Smooth muscle cell (in vitro differentiated cells): Measurements from ENCODE around the gene BCAS2. TPM values are rescaled to one million over a fixed set of nuclear protein-coding genes. Genes with fewer than 3 reads are reported as not detected.

Experiments used
- DNase-seq: peaks from one replicate; lab custom pipeline; 2025; ENCODE audit not compliant: unreplicated experiment; lab: John Stamatoyannopoulos, UW
- H2AFZ ChIP-seq: fragments of 200-600 bp; sonication (generic); 2 replicates; pipeline ENCODE4 v1.6.0; 2016; ENCODE audit warnings: antibody characterized with exemption, low read depth, mild to moderate bottlenecking
- H3F3A ChIP-seq: fragments of 200-600 bp; sonication (generic); 2 replicates; pipeline ENCODE4 v1.6.0; 2017; ENCODE audit warnings: antibody characterized with exemption, low read depth
- H3K27ac ChIP-seq: fragments of 200-600 bp; sonication (generic); 2 replicates; pipeline ENCODE4 v1.5.1; 2016; ENCODE audit warnings: low read depth, mild to moderate bottlenecking
- H3K27me3 ChIP-seq: fragments of 200-600 bp; sonication (generic); 2 replicates; pipeline ENCODE4 v1.6.1; 2016; ENCODE audit warnings: low read depth, mild to moderate bottlenecking
- H3K36me3 ChIP-seq: fragments of 200-600 bp; sonication (generic); 2 replicates; pipeline ENCODE4 v1.5.1; 2016; ENCODE audit warnings: low read depth
- H3K4me1 ChIP-seq: fragments of 200-600 bp; sonication (generic); 2 replicates; pipeline ENCODE4 v1.5.1; 2016; ENCODE audit warnings: low read depth
- H3K4me2 ChIP-seq: fragments of 200-600 bp; sonication (generic); 2 replicates; pipeline ENCODE4 v1.6.0; 2016; ENCODE audit warnings: mild to moderate bottlenecking
- H3K4me3 ChIP-seq: fragments of 200-600 bp; sonication (generic); 2 replicates; pipeline ENCODE4 v1.5.1; 2016; ENCODE audit warnings: mild to moderate bottlenecking
- H3K79me2 ChIP-seq: fragments of 200-600 bp; sonication (generic); 2 replicates; pipeline ENCODE4 v1.6.0; 2016; ENCODE audit warnings: low read depth, mild to moderate bottlenecking
- H3K9ac ChIP-seq: fragments of 200-600 bp; sonication (generic); 2 replicates; pipeline ENCODE4 v1.6.0; 2016; ENCODE audit warnings: low read depth
- H3K9me3 ChIP-seq: fragments of 200-600 bp; sonication (generic); replicated peaks from 2 replicates; pipeline ENCODE4 v1.5.1; 2016; ENCODE audit warnings: low read depth
- H4K20me1 ChIP-seq: fragments of 200-600 bp; sonication (generic); 2 replicates; pipeline ENCODE4 v1.6.0; 2016; ENCODE audit warnings: low read depth
- CTCF ChIP-seq: fragments of 200-600 bp; sonication (generic); IDR thresholded peaks from 2 replicates; pipeline ENCODE4 v1.5.1; 2017; ENCODE audit warnings: borderline replicate concordance, mild to moderate bottlenecking, antibody characterized with exemption; ENCODE audit not compliant: insufficient read depth, poor library complexity, severe bottlenecking
- WGBS: methylation state at CpG from one replicate; pipeline ENCODE4 v1.1.7; 2016; ENCODE audit warnings: low lambda C conversion rate; 5-methylcytosine and 5-hydroxymethylcytosine counted together
- polyA plus RNA-seq: library from polyadenylated mRNA; unstranded; fragments of >200 nt; fragmentation: Nextera tagmentation; extraction: Ambion mirVana; gene quantifications from 2 replicates; pipeline ENCODE4 v1.2.1, GENCODE V29; 2016
- total RNA-seq: library from RNA; depleted of rRNA; stranded (reverse); fragments of >200 nt; gene quantifications from 2 replicates; pipeline ENCODE4 v1.2.3, GENCODE V29; 2014

BCAS2 gene
- total and polyA plus RNA-seq, 2 experiments from 2014 or later, result 57.0 to 65.5 TPM

GRCh38 chr1:114536043-114536442 is 45.4 kb downstream of the BCAS2 start:
- no peaks in the 10 kb centered on the region for H3K9me3 ChIP-seq
- no peak overlapping the region for H3K9ac ChIP-seq
- H3K4me3 ChIP-seq, result no peak overlapping the region
- H2AFZ ChIP-seq, result no peak overlapping the region
- no peaks in the 10 kb centered on the region for H3K36me3 ChIP-seq
- H3K79me2 ChIP-seq, result no peaks in the 10 kb centered on the region
- no peak overlapping the region for H3K4me2 ChIP-seq
- no peaks in the 10 kb centered on the region for H4K20me1 ChIP-seq
- no peak overlapping the region for H3K27ac ChIP-seq
- no peak for DNase-seq
- H3F3A ChIP-seq, result no peaks in the 10 kb centered on the region
- no peaks in the 10 kb centered on the region for H3K27me3 ChIP-seq
- H3K4me1 ChIP-seq, result no peaks in the 10 kb centered on the region
- TF ChIP-seq CTCF, result no peak
- WGBS, result 91% methylated on average over 7 of the region's 7 CpGs

GRCh38 chr1:114535401-114535800 is 46.0 kb downstream of the BCAS2 start:
- DNase-seq, result no peak
- no peaks in the 10 kb centered on the region for H3K4me1 ChIP-seq
- no peaks in the 10 kb centered on the region for H3F3A ChIP-seq
- WGBS, result 75% methylated on average over 1 of the region's 1 CpG
- H3K36me3 ChIP-seq, result no peaks in the 10 kb centered on the region
- H3K79me2 ChIP-seq, result no peaks in the 10 kb centered on the region
- no peak overlapping the region for H3K27ac ChIP-seq
- no peak overlapping the region for H3K4me3 ChIP-seq
- H3K9me3 ChIP-seq, result no peaks in the 10 kb centered on the region
- H4K20me1 ChIP-seq, result no peaks in the 10 kb centered on the region
- no peak overlapping the region for H3K9ac ChIP-seq
- H2AFZ ChIP-seq, result no peak overlapping the region
- no peak overlapping the region for H3K4me2 ChIP-seq
- no peak for TF ChIP-seq CTCF
- H3K27me3 ChIP-seq, result no peaks in the 10 kb centered on the region

DNA sequence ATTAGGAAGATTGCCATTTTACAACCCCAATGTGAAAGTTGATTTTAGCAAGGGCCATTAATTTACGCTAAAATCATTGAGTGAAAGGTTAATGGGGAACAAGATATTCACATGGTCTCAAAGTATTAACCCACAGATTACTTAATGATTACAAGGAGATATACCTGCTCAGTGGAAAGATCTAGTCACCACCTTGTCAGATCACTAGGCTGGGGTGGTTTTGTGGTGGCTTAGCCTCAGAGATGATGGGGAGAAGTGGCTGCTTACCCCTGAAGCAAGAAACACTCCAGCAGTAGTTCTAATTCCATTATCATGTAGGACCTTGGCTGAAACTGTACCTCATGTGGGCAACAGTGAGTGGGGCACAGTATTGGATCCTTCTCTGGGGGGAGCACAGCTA is 50.3 kb downstream of the BCAS2 start:
- no peaks in the 10 kb centered on the region for H3K79me2 ChIP-seq
- H4K20me1 ChIP-seq, result no peaks in the 10 kb centered on the region
- no peak overlapping the region for H3K27ac ChIP-seq
- TF ChIP-seq CTCF, result no peak
- no peak overlapping the region for H3K4me3 ChIP-seq
- no peaks in the 10 kb centered on the region for H3K27me3 ChIP-seq
- H3K9me3 ChIP-seq, result no peaks in the 10 kb centered on the region
- WGBS, result 29% methylated on average over 1 of the region's 1 CpG
- no peak overlapping the region for H2AFZ ChIP-seq
- H3K4me2 ChIP-seq, result no peak overlapping the region
- H3K4me1 ChIP-seq, result no peaks in the 10 kb centered on the region
- no peaks in the 10 kb centered on the region for H3K36me3 ChIP-seq
- no peaks in the 10 kb centered on the region for H3F3A ChIP-seq
- H3K9ac ChIP-seq, result no peak overlapping the region
- no peak for DNase-seq

- Histone ChIP-seq H3K4me3 (no peak overlapping the region), H3K27ac (no peak overlapping the region), H3K9ac (no peak overlapping the region), H3K79me2 (no peaks in the 10 kb centered on the region), H3K4me2 (no peak overlapping the region), H3K9me3 (no peaks in the 10 kb centered on the region), H3K36me3 (no peaks in the 10 kb centered on the region), H3K4me1 (no peaks in the 10 kb centered on the region), H4K20me1 (no peaks in the 10 kb centered on the region), H3K27me3 (no peaks in the 10 kb centered on the region), H2AFZ (no peak overlapping the region), H3F3A (no peaks in the 10 kb centered on the region)
- TF ChIP-seq CTCF, result no peak
- WGBS, result 100% methylated on average over 2 of the region's 2 CpGs
- no peak for DNase-seq
Observed at GRCh38 chr1:114530224-114530623, 51.2 kb downstream of the BCAS2 start.
